NCI-H510A (cell line): ENCODE measurements around the gene DNAJC3.
"Not testable (repeated sequence)": the region's sequence is repeated elsewhere in the genome, so short reads cannot be mapped to it uniquely, and the experiment has no call there.

ENCODE experiments used
- DNase-seq: peaks from one replicate; lab custom pipeline; 2025; lab: John Stamatoyannopoulos, UW

Gene DNAJC3

GRCh38 chr13:95676762-95677563 lies at the start of gene DNAJC3:
Gene DNAJC3, plus strand, starts transcription at chr13:95677139. Its CDS starts 117 bp downstream, at chr13:95677256.
- peak; percentile 97 for DNase-seq

- no peak for DNase-seq
These were observed 49.3 kb upstream of the DNAJC3 start for GRCh38 chr13:95627590-95627989.

GRCh38 chr13:95628488-95628887 lies 48.5 kb upstream of the DNAJC3 start:
- no peak for DNase-seq

GRCh38 chr13:95629071-95629470 lies 47.9 kb upstream of the DNAJC3 start:
- DNase-seq, result no peak

- no peak for DNase-seq
These were observed 46.3 kb upstream of the DNAJC3 start for GRCh38 chr13:95630593-95630992.

GRCh38 chr13:95636853-95637252 lies 40.1 kb upstream of the DNAJC3 start:
- DNase-seq, result no peak

GRCh38 chr13:95641291-95642027 lies 35.5 kb upstream of the DNAJC3 start:
- peak; percentile 23 for DNase-seq

GRCh38 chr13:95642028-95642621 lies 34.8 kb upstream of the DNAJC3 start:
- DNase-seq, result peak; percentile 40

- DNase-seq, result no peak
These were observed 33.9 kb upstream of the DNAJC3 start for GRCh38 chr13:95642999-95643398.

- peak; percentile 16 for DNase-seq
These were observed 33.4 kb upstream of the DNAJC3 start for GRCh38 chr13:95643571-95643935.

- no peak for DNase-seq
These were observed 32.9 kb upstream of the DNAJC3 start for GRCh38 chr13:95643936-95644598.

GRCh38 chr13:95644601-95645052 lies 32.3 kb upstream of the DNAJC3 start, which contains the start of gene DZIP1:
Gene DZIP1, minus strand, starts transcription at chr13:95644706. Its CDS starts 2,677 bp downstream, at chr13:95642029.
- peak; percentile 77 for DNase-seq

- DNase-seq, result no peak
These were observed 29.6 kb upstream of the DNAJC3 start for GRCh38 chr13:95647321-95647720.

GRCh38 chr13:95650696-95651095 lies 26.2 kb upstream of the DNAJC3 start:
- DNase-seq, result no peak

GRCh38 chr13:95652244-95652764 lies 24.6 kb upstream of the DNAJC3 start:
- no peak for DNase-seq

- no peak for DNase-seq
These were observed 24.1 kb upstream of the DNAJC3 start for GRCh38 chr13:95652821-95653220.

GRCh38 chr13:95656386-95657015 lies 20.4 kb upstream of the DNAJC3 start:
- DNase-seq, result no peak

GRCh38 chr13:95659500-95659899 lies 17.4 kb upstream of the DNAJC3 start:
- DNase-seq, result no peak

- no peak for DNase-seq
These were observed 15.9 kb upstream of the DNAJC3 start for GRCh38 chr13:95660981-95661581.

GRCh38 chr13:95667235-95667634 lies 9.7 kb upstream of the DNAJC3 start:
- DNase-seq, result not testable (repeated sequence)

GRCh38 chr13:95671597-95671996 lies 5.3 kb upstream of the DNAJC3 start:
- DNase-seq, result no peak
